ENCODE results near the gene NPLOC4. TPM values are rescaled to one million over a fixed set of nuclear protein-coding genes. Genes with fewer than 3 reads are reported as not detected.

NPLOC4 gene
- total and polyA plus RNA-seq, 8 donors = 24.0 to 284 (median 54.8) TPM

- intact Hi-C loops (cut with DNase I; ENCODE audit: low total_unique reads) = no loop called here
- Histone ChIP-seq H3K9me3 (no peaks in the 10 kb centered on the region), H3K4me1 (peaks cover 30 to 53% (median 35%) of the 10 kb centered on the region in 4 donors), H3K4me3 (no peak overlapping the region), H3K27ac (peak overlapping the region in 1 of 5 donors; percentile 47), H3K36me3 (peaks cover 64 to 99% (median 93%) of the 10 kb centered on the region in 4 donors), H3K27me3 (no peaks in the 10 kb centered on the region)
- 78 to 88% (median 86%) methylated on average over 9 to 10 of the region's 10 CpGs for WGBS, 5 donors
- TF ChIP-seq POLR2AphosphoS5 (IDR thresholded peaks at IDR 0.05) (no peak), POLR2A (IDR thresholded peaks at IDR 0.05) (no peak), CTCF (IDR thresholded peaks at IDR 0.05) (no peak), EP300 (IDR thresholded peaks at IDR 0.05) (no peak)
- DNase-seq = no peak
Measured at GRCh38 chr17:81563861-81564586, 72.9 kb downstream of the NPLOC4 start.

GRCh38 chr17:81561494-81561885 is 75.4 kb downstream of the NPLOC4 start:
- Histone ChIP-seq H3K27ac (peak overlapping the region in 1 of 5 donors; percentile 20), H3K4me1 (peaks cover 9 to 34% (median 13%) of the 10 kb centered on the region in 4 donors), H3K36me3 (peaks cover 82 to 100% (median 99%) of the 10 kb centered on the region in 4 donors), H3K27me3 (no peaks in the 10 kb centered on the region), H3K9me3 (no peaks in the 10 kb centered on the region), H3K4me3 (no peak overlapping the region)
- intact Hi-C loops (cut with DNase I; ENCODE audit: low total_unique reads) = no loop called here
- TF ChIP-seq POLR2A (IDR thresholded peaks at IDR 0.05) (no peak), POLR2AphosphoS5 (IDR thresholded peaks at IDR 0.05) (no peak), EP300 (IDR thresholded peaks at IDR 0.05) (no peak), CTCF (IDR thresholded peaks at IDR 0.05) (no peak)
- no peak for DNase-seq
- 81 to 91% (median 86%) methylated on average over 4 of the region's 4 CpGs for whole genome bisulfite sequencing, 5 donors

- peaks cover 68 to 85% (median 83%) of the 10 kb centered on the region in 4 donors for H3K36me3 ChIP-seq
- WGBS, 5 donors = 74 to 83% (median 78%) methylated on average over 11 to 27 of the region's 27 CpGs
Measured at GRCh38 chr17:81558941-81559806, 77.7 kb downstream of the NPLOC4 start.

More at GRCh38 chr17:81558941-81559806, 77.7 kb downstream of the NPLOC4 start:
- Histone ChIP-seq H3K27me3 (no peaks in the 10 kb centered on the region), H3K4me3 (no peak overlapping the region), H3K4me1 (peaks cover 1 to 31% (median 4%) of the 10 kb centered on the region in 4 donors), H3K27ac (no peak overlapping the region), H3K9me3 (no peaks in the 10 kb centered on the region)
- intact Hi-C loops (cut with DNase I; ENCODE audit: low total_unique reads) = no loop called here
- TF ChIP-seq POLR2A (IDR thresholded peaks at IDR 0.05) = no peak
- TF ChIP-seq CTCF (IDR thresholded peaks at IDR 0.05) = no peak
- no peak for TF ChIP-seq EP300 (IDR thresholded peaks at IDR 0.05)
- TF ChIP-seq POLR2AphosphoS5 (IDR thresholded peaks at IDR 0.05) = no peak
- no peak for DNase-seq

Data from stomach (tissue), 9 donors.